Fibroblast of villous mesenchyme (primary cell): ENCODE results near the gene KANK2. TPM values are rescaled to one million over a fixed set of nuclear protein-coding genes. Genes with fewer than 3 reads are reported as not detected.
A peak's percentile ranks its signal among the peaks of the same experiment; 100 is the strongest.
"Not testable (repeated sequence)": the region's sequence is repeated elsewhere in the genome, so short reads cannot be mapped to it uniquely, and the experiment has no call there.

Experiments
- DNase-seq: peaks from one replicate; pipeline ENCODE4 v3.0.0-alpha.2; 2010; ENCODE audit warnings: low read depth
- H3K4me3 ChIP-seq: 2 replicates; pipeline ENCODE4 v1.5.1; 2011; ENCODE audit warnings: low read depth, mild to moderate bottlenecking, low read length
- total RNA-seq: library from RNA; depleted of rRNA; stranded (reverse); fragments of >200 nt; gene quantifications from 2 replicates; pipeline ENCODE4 v1.2.3, GENCODE V29; 2012
- TF ChIP-seq, protein P1 (sequence below): IDR thresholded peaks from 2 replicates; pipeline ENCODE4 v1.5.1; 2012; ENCODE audit warnings: low read depth, mild to moderate bottlenecking, low read length; ENCODE audit not compliant: insufficient read depth

The KANK2 gene
- total RNA-seq, 1 donor = 253 TPM

DNA sequence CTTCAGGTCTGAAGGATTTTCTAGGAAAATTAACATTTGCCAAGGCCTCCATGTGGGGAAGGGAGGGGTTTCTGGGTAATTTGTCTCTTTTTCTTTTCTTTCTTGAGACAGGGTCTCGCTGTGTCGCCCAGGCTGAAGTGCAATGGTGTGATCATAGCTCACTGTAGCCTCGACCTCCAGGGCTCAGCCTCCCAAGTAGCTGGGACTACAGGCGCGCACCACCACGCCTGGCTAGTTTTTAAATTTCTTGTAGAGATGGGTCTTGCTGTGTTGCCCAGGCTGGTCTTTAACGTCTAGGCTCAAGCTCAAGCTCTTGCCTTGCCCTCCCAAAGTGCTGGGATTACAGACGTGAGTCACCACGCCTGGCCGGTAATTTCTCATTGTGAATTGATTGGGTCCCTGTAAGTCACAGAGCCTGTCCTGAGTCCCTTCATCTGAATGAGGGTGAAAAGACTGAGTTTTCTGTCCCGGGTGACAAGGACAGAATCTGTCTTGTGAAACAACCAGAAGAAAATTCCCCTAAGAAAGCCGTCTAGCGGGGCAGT is 31.8 kb downstream of the KANK2 start:
- H3K4me3 ChIP-seq = no peak overlapping the region
- no peak for DNase-seq
- TF ChIP-seq, protein P1, sequence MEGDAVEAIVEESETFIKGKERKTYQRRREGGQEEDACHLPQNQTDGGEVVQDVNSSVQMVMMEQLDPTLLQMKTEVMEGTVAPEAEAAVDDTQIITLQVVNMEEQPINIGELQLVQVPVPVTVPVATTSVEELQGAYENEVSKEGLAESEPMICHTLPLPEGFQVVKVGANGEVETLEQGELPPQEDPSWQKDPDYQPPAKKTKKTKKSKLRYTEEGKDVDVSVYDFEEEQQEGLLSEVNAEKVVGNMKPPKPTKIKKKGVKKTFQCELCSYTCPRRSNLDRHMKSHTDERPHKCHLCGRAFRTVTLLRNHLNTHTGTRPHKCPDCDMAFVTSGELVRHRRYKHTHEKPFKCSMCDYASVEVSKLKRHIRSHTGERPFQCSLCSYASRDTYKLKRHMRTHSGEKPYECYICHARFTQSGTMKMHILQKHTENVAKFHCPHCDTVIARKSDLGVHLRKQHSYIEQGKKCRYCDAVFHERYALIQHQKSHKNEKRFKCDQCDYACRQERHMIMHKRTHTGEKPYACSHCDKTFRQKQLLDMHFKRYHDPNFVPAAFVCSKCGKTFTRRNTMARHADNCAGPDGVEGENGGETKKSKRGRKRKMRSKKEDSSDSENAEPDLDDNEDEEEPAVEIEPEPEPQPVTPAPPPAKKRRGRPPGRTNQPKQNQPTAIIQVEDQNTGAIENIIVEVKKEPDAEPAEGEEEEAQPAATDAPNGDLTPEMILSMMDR = no peak

DNA sequence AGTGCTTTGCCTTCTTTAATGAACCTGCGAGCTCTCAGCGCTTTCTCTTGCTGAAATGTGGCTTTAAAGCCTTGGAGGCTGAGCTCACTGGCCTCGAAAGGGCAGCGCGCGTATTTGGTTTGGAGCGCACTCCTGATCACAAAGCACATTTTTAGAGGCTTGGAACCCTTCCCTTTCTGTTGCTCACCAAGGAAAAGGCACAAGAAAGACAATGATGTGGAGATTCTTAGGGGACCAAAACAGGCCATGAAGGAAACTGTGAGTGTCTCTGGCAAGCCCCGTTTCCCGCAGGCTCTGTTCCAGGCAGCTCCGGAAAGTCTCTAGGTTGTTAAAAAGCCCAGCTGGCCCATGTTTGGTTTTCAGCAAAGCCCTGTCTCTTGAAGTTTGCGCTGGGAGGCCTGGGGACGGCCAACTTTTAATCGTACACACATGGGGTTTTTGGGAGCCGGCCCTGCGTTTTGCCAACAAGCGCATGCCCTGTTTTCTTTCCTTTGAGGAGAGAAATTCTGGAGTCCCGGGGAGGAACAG is 32.4 kb downstream of the KANK2 start:
- no peak overlapping the region for H3K4me3 ChIP-seq
- TF ChIP-seq, protein P1 = no peak
- DNase-seq = peak; percentile 86

DNA sequence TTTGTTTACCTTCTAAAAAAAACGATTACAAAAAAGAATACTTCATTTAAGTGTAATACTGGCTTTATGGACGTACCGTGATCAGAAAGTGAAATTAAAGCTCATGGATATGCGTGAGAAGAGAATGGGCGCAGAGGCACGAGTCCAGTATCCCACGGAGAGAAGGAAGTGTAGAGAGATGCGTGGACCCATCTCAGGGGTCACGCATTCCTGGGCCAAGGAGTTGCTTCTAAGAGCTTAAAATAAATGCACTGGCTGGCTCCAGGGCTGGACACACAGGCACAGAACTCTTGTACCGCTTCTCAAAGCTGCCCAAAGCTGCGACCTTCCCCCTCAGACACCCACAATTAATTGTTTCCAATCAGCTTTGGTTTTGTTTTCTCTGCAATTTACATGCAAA is 33.0 kb downstream of the KANK2 start:
- DNase-seq = no peak
- H3K4me3 ChIP-seq = no peak overlapping the region
- TF ChIP-seq, protein P1 = no peak

DNA sequence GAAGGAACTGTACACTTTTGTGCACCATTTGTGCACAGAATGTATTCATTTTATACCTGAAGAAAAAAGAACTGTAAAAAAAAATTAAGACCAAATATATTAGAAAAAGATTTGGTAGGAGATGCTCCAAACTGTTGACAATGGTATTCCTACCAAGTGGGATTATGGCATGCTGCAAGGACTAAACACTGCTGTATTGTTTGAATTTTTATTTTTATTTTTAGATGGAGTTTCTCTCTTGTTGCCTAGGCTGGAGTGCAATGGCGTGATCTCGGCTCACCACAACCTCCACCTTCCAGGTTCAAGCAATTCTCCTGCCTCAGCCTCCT is 36.9 kb downstream of the KANK2 start:
- DNase-seq, H3K4me3 ChIP-seq: not testable (repeated sequence)

DNA sequence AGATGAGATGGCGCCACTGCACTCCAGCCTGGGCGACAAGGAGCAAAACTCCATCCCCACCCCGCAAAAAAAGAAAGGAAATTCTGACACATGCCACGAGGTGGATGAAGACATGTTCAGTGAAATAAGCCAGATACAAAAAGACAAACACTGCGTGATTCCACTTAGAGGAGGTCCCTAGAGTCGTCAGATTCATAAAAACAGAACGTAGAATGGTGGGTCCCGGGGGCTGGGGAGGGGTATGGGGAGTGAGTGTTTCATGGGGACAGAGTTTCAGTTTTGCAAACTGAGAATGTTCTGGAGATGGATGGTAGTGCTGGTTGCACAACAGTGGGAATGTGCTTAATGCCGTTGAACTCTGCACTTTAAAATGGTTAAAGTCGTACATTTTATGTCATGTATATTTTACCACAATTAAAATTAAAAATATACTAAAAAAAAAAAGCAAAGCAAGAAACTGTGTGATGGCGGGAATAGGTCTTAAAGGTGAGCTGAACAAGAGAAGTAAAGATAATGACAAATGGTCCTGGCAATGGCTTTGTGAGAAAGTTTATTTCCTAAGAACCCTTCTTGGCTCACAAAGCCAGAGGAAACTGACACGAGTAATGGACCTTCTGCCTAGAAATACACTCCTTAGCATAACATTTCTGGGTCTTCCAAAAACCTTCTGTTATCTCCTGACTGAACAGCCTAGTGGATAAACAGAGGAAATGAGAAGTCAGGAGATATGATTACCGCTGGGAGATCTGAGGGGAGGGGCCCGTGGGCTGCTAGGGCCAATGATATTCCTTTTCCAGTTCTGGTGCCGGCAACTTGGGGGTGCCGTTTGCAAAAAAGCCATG is 37.5 kb downstream of the KANK2 start:
- H3K4me3 ChIP-seq = no peak overlapping the region

DNA sequence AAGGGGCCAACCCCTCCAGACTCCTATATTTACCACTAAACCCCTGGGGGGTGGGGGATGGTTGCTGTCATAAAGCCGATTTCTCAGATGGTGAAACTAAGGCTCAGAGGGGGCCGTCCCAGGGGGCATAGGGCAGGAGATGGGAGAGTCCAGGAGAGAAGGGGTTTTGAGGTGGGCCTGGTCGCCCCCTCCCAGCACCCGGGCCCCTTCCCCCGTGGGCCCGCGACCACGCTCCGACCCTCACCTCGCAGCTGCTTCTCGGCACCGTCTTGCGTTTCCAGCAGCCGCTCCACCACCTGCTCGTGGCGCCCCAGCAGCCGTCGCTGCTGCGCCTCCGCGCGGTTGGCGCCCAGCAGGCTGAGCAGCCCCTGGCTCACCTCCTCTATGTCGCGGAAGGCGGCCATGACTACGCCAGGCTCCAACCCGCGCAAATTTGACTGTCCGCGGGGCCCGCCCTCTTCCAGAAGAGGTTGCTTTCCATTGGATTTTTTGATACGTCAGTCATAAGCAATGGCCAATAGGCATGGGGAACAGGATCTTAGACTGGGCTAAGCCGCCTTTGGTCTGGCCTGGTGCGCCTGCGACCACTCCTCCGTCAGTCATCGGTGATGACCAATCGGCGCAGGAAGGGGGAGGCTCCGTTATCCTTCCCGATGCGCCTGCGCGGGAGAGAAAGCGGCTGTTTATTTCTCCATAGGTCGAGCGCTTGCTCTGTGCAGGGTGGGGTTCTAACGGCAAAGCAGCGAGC is 41.8 kb downstream of the KANK2 start, which contains the start of gene SPC24:
SPC24 (minus strand) TSS at position 410 of the 748 bp plus-strand sequence; CDS start at position 404, 6 bp downstream.
- DNase-seq = peak; percentile 99
- H3K4me3 ChIP-seq = peak within 1 kb of the TSS; percentile 85
- TF ChIP-seq, protein P1 = no peak

More for the DNA sequence above, 37.5 kb downstream of the KANK2 start:
- TF ChIP-seq, protein P1 = peak; percentile 18
- DNase-seq = peak; percentile 87

DNA sequence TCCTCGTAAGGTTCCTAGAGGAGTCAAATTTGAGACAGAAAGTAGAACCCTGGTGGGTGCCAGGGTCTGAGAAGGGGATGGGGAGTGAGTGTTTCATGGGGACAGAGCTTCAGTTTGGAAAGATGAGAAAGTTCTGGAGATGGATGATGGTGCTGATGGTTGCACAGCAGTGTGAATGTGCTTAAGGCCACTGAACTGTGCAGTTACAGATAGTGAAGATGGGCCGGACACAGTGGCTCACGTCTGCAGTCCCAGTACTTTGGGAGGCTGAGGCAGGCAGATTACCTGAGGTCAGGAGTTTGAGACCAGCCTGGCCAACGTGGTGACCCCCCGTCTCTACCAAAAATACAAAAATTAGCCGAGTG is 42.7 kb downstream of the KANK2 start:
- no peak for DNase-seq
- peak overlapping the region; percentile 85 for H3K4me3 ChIP-seq
- TF ChIP-seq, protein P1 = no peak
